Measurements from ENCODE around the gene FAM76B.

FAM76B gene

GRCh38 chr11:95728094-95728493 lies 61.5 kb downstream of the FAM76B start:
- DNase-seq: no peak

- peak; percentile 33 to 74 for DNase-seq
These were observed 62.0 kb downstream of the FAM76B start for GRCh38 chr11:95727620-95728019.

- DNase-seq: no peak
These were observed 62.5 kb downstream of the FAM76B start for GRCh38 chr11:95727111-95727510.

GRCh38 chr11:95725196-95725595 lies 64.4 kb downstream of the FAM76B start:
- DNase-seq: no peak

GRCh38 chr11:95723361-95723942 lies 66.1 kb downstream of the FAM76B start:
- no peak for DNase-seq

- no peak for DNase-seq
These were observed 69.4 kb downstream of the FAM76B start for GRCh38 chr11:95720195-95720594.
